SK-N-SH (cell line): Measurements from ENCODE around the gene AGPAT3. TPM values are rescaled to one million over a fixed set of nuclear protein-coding genes. Genes with fewer than 3 reads are reported as not detected.

ENCODE experiments used
- CTCF ChIA-PET: fragments of 300-600, 350-600 bp; formaldehyde crosslinking; extraction: SDS; loops from one replicate; lab custom pipeline; 2021; lab: Yijun Ruan, JAX
- POLR2A ChIA-PET: fragments of 350-600 bp; sonication (Branson Sonifier 250); formaldehyde crosslinking; extraction: SDS; loops from one replicate; lab custom pipeline; 2020; ENCODE audit warnings: antibody characterized with exemption, inconsistent platforms; lab: Yijun Ruan, JAX
- DNase-seq: peaks from one replicate; pipeline ENCODE4 v3.0.0; 2012
- H2AFZ ChIP-seq: fragments of 200-600 bp; sonication (generic); 2 replicates; pipeline ENCODE4 v1.8.1; 2016; ENCODE audit warnings: antibody characterized with exemption, mild to moderate bottlenecking, low read depth
- H3F3A ChIP-seq: fragments of 200-600 bp; sonication (generic); replicated peaks from 2 replicates; pipeline ENCODE3; 2016; ENCODE audit warnings: antibody characterized with exemption, mild to moderate bottlenecking; ENCODE audit not compliant: insufficient read depth
- H3K27ac ChIP-seq, 2 experiments: fragments of 200-500 bp in 1 of 2; fragments of 200-600 bp in 1 of 2; sonication (Bioruptor generic) in 1 of 2; sonication (generic), shearing (Covaris generic) in 1 of 2; 2 replicates each; pipeline versions ENCODE4 v1.5.1 to v1.6.1; 2014 to 2016; ENCODE audit warnings: low read depth in 2 of 2, inconsistent platforms in 1 of 2, low read length in 1 of 2, mild to moderate bottlenecking in 1 of 2, mixed read lengths in 1 of 2
- H3K27me3 ChIP-seq: fragments of 200-600 bp; sonication (generic), shearing (Covaris generic); 2 replicates; pipeline ENCODE4 v1.6.1; 2016; ENCODE audit warnings: mixed run types; ENCODE audit not compliant: insufficient read depth
- H3K36me3 ChIP-seq, 2 experiments: fragments of 200-500 bp in 1 of 2; fragments of 200-600 bp in 1 of 2; sonication (Bioruptor generic) in 1 of 2; sonication (generic) in 1 of 2; replicated peaks in 1 of 2; 2 replicates each; pipeline versions ENCODE3 to v1.5.1; 2014 to 2016; ENCODE audit warnings: low read length in 1 of 2, mild to moderate bottlenecking in 1 of 2; ENCODE audit not compliant: insufficient read depth in 2 of 2, control insufficient read depth in 1 of 2
- H3K4me1 ChIP-seq, 2 experiments: fragments of 200-500 bp in 1 of 2; fragments of 200-600 bp in 1 of 2; sonication (Bioruptor generic) in 1 of 2; sonication (generic), shearing (Covaris generic) in 1 of 2; 2 replicates each; pipeline versions ENCODE4 v1.5.1 to v1.6.1; 2014 to 2016; ENCODE audit warnings: low read depth in 1 of 2, low read length in 1 of 2, mixed run types in 1 of 2; ENCODE audit not compliant: insufficient read depth in 2 of 2, control insufficient read depth in 1 of 2
- H3K4me2 ChIP-seq: fragments of 200-600 bp; sonication (generic), shearing (Covaris generic); 2 replicates; pipeline ENCODE4 v1.6.1; 2017; ENCODE audit warnings: mixed run types
- H3K4me3 ChIP-seq, 2 experiments: fragments of 200-500 bp in 1 of 2; fragments of 200-600 bp in 1 of 2; sonication (Bioruptor generic) in 1 of 2; sonication (generic), shearing (Covaris generic) in 1 of 2; 2 replicates each; pipeline versions ENCODE4 v1.5.1 to v1.8.1; 2014 to 2016; ENCODE audit warnings: low read depth in 2 of 2, inconsistent platforms in 1 of 2, low read length in 1 of 2, mild to moderate bottlenecking in 1 of 2, mixed read lengths in 1 of 2, moderate library complexity in 1 of 2
- H3K79me2 ChIP-seq: fragments of 200-600 bp; sonication (generic); 2 replicates; pipeline ENCODE4 v1.8.1; 2017; ENCODE audit warnings: mild to moderate bottlenecking; ENCODE audit not compliant: insufficient read depth
- H3K9ac ChIP-seq: fragments of 200-600 bp; sonication (generic); 2 replicates; pipeline ENCODE4 v1.6.1; 2017; ENCODE audit warnings: mixed run types
- H3K9me2 ChIP-seq: fragments of 200-600 bp; sonication (generic); 2 replicates; pipeline ENCODE4 v1.6.1; 2017; ENCODE audit warnings: mixed run types
- H3K9me3 ChIP-seq: fragments of 200-600 bp; sonication (generic); 2 replicates; pipeline ENCODE4 v1.6.1; 2017; ENCODE audit warnings: mixed run types, mild to moderate bottlenecking, moderate library complexity
- H4K20me1 ChIP-seq: fragments of 200-600 bp; sonication (generic); 2 replicates; pipeline ENCODE4 v1.6.1; 2017; ENCODE audit warnings: mild to moderate bottlenecking, mixed run types; ENCODE audit not compliant: insufficient read depth
- CHD2 ChIP-seq: fragments of 150-350 bp; IDR thresholded peaks from 2 replicates; pipeline ENCODE4 v1.6.1; 2018; ENCODE audit warnings: low read length; ENCODE audit not compliant: partially characterized antibody
- EZH2phosphoT487 ChIP-seq: fragments of 200-600 bp; sonication (generic); IDR thresholded peaks from 2 replicates; pipeline ENCODE4 v1.6.1; 2017; ENCODE audit warnings: low read depth, mixed run types, mild to moderate bottlenecking, antibody characterized with exemption, moderate library complexity, borderline replicate concordance
- GABPA ChIP-seq: IDR thresholded peaks from 2 replicates; pipeline ENCODE4 v1.4.0; 2012; ENCODE audit warnings: low read depth, mild to moderate bottlenecking
- JUND ChIP-seq: IDR thresholded peaks from 2 replicates; pipeline ENCODE4 v1.4.0; 2012
- PBX3 ChIP-seq: IDR thresholded peaks from 2 replicates; pipeline ENCODE4; 2012
- POLR2AphosphoS5 ChIP-seq: IDR thresholded peaks from 2 replicates; pipeline ENCODE4 v1.6.1; 2012; ENCODE audit warnings: low read depth, low read length
- RAD21 ChIP-seq: IDR thresholded peaks from 2 replicates; pipeline ENCODE4 v1.6.1; 2012; ENCODE audit warnings: mild to moderate bottlenecking, low read length
- SMC3 ChIP-seq: IDR thresholded peaks from 2 replicates; pipeline ENCODE4 v1.6.1; 2012; ENCODE audit warnings: low read depth, low read length, improper control_type of control experiment
- USF2 ChIP-seq: fragments of 150-350 bp; IDR thresholded peaks from 2 replicates; pipeline ENCODE4 v1.6.1; 2017; ENCODE audit warnings: antibody characterized with exemption, low read length, low read depth, borderline replicate concordance
- YY1 ChIP-seq: IDR thresholded peaks from 2 replicates; pipeline ENCODE4 v1.4.0; 2012; ENCODE audit warnings: low read depth, mild to moderate bottlenecking
- WGBS: methylation state at CpG from one replicate; pipeline ENCODE4 v1.1.6; 2017; ENCODE audit warnings: low lambda C conversion rate; 5-methylcytosine and 5-hydroxymethylcytosine counted together
- polyA plus RNA-seq, 3 experiments: library from polyadenylated mRNA; depleted of rRNA; stranded (reverse); fragments of >200 nt; gene quantifications; 2 replicates each; pipeline ENCODE4 v1.2.3, GENCODE V29; 2012

AGPAT3 gene
- polyA plus RNA-seq, 1 of the 3 experiments (the other 2 are of a cell fraction): 35.3 TPM

DNA sequence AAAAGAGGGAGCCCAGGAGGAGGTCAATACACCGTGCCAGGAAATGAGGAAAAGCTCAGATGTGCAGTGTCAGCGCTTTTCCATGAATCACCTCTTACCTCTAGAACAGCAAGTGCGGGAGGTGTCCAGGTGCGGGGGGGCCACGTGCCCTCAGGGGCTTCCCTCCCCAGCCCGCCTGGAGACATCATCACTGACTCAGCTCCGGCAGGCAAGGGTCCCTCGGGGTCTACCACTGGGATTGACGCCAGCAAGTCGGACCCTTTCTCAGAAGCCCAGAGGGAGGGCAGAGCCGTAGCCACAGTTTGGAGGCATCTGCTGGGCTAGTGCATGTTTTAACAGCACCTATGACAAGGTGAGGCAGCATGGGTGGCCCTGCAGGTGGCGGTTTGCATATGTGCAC lies 79.7 kb downstream of the AGPAT3 start:
- Histone ChIP-seq H3K36me3 (peaks cover 0 to 8% of the 10 kb centered on the region in 2 experiments), H3K27ac (no peak overlapping the region), H4K20me1 (0 out of 2 replicates have a peak, but pooled peaks cover 8% of the 10 kb centered on the region), H3K9ac (no peak overlapping the region), H3K9me2 (no peaks in the 10 kb centered on the region), H3K79me2 (peaks cover 6% of the 10 kb centered on the region; the same call in 1 of the 2 replicates), H2AFZ (no peak overlapping the region), H3F3A (no peaks in the 10 kb centered on the region), H3K4me3 (no peak overlapping the region), H3K9me3 (no peaks in the 10 kb centered on the region), H3K4me2 (no peak overlapping the region), H3K4me1 (peaks cover 0 to 1% of the 10 kb centered on the region in 2 experiments; a peak in 1 of 4 replicates), H3K27me3 (no peaks in the 10 kb centered on the region)
- no peak for DNase-seq
- CTCF ChIA-PET: interaction anchor here (1.0 kb wide), 1 partner anchor 134 kb away, joined by 3 read pairs; no protein-coding TSS in a partner anchor
- TF ChIP-seq CHD2 (no peak), RAD21 (no peak), USF2 (no peak), SMC3 (no peak), EZH2phosphoT487 (no peak)
- 95% methylated on average over 7 of the region's 12 CpGs for WGBS
- POLR2A ChIA-PET: no interaction called here

GRCh38 chr21:43948740-43949498 lies 83.9 kb downstream of the AGPAT3 start:
- Histone ChIP-seq H3K79me2 (no peaks in the 10 kb centered on the region; the same call in 1 of the 2 replicates), H3K9ac (no peak overlapping the region), H3K4me1 (peaks cover 0 to 3% of the 10 kb centered on the region in 2 experiments; a peak in 1 of 4 replicates), H2AFZ (no peak overlapping the region), H3K36me3 (peaks cover 0 to 6% of the 10 kb centered on the region in 2 experiments), H3K9me3 (no peaks in the 10 kb centered on the region), H3K9me2 (no peaks in the 10 kb centered on the region), H3F3A (no peaks in the 10 kb centered on the region), H3K27ac (no peak overlapping the region), H3K27me3 (no peaks in the 10 kb centered on the region), H3K4me3 (no peak overlapping the region; a peak in 1 of 4 replicates), H3K4me2 (no peak overlapping the region), H4K20me1 (0 out of 2 replicates have a peak, but pooled peaks cover 13% of the 10 kb centered on the region)
- WGBS: 96% methylated on average over 6 of the region's 6 CpGs
- DNase-seq: no peak
- TF ChIP-seq CHD2: no peak
- TF ChIP-seq YY1: no peak
- no peak for TF ChIP-seq GABPA
- TF ChIP-seq PBX3: no peak
- no peak for TF ChIP-seq EZH2phosphoT487
- no peak for TF ChIP-seq JUND
- TF ChIP-seq POLR2AphosphoS5: no peak
- POLR2A ChIA-PET: no interaction called here
- CTCF ChIA-PET: interaction anchor here (1.7 kb wide), 1 partner anchor 10 kb away, joined by 6 read pairs; no protein-coding TSS in a partner anchor
